NCI-H1105 treated with DMSO at 0.1 percent for 48 hours (cell line): ENCODE results near the gene MIPEP.
A peak's percentile ranks its signal among the peaks of the same experiment; 100 is the strongest.

Experiments
- DNase-seq: peaks from one replicate; lab custom pipeline; 2025; lab: John Stamatoyannopoulos, UW

MIPEP gene

DNA sequence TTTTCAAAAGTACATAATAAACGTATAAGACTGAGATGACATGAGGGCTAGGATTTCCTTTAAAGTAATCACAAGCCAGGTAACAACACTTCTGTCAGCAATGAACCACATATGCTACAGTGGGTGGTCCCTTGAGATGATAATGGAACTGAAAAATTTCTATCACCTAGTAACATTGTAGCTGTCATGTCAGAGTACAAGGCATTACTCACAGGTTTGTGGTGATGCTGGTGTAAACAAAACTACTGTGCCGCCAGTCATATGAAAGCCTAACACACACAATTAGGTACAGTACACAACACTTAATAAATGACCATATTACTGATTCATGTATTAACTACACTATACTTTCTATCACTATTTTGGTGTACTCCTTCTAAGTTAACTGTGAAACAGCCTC, 36.8 kb downstream of the MIPEP start:
- no peak for DNase-seq

DNA sequence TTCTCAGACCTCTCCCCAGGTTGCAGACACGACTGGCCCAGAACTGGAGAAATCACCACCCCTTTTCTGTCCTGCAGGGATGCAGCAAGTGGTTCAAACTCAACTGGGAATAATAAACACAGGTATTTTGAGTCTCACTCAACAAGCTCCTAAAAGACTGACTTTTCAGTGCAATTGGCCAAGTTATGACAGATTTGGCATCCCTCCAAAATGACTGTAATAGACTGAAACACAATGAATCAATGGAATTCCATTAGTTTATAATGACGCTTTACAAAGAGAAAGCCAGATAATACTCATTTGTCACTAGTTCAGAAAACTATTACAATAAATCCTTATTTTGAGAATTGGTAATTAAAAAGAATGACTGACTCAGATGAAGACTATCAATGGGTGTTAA, 38.1 kb downstream of the MIPEP start:
- DNase-seq, result no peak

DNA sequence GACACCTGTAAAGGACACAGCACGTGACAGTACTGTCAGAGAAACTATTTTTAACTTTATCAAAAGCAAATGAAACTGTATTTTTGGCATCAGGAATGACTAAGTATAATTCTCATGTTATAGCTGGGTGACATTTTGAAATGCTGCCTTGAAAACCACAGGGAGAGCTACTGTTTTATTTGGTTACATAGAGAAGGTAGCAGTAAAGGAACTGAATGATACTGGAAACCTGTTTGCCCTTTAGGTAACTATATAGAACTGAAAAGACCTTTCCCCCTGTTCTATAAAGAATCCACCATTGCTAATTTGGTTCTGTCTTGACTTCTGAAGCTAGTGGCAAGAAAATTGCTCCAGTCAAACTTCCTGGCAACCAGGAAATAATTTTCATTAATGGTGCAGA, 39.1 kb downstream of the MIPEP start:
- no peak for DNase-seq

DNA sequence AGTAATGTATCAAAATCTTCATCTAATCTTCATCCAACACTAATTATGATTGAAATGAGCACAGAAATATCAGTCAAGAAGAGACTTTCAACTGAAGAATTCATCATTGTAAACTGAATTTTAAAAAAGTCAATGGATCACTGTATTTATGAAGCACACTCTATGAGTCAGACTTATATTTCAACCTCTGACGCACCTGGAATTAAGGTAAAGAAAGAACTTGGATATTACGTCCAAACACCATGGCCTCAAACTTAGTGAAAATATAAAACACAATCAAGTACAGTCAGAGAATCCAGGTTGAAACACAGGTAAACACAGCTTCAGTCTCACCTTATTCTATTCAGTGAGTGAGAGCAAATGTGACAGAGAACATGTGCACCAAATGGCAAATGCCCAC, 39.5 kb downstream of the MIPEP start:
- DNase-seq, result no peak

DNA sequence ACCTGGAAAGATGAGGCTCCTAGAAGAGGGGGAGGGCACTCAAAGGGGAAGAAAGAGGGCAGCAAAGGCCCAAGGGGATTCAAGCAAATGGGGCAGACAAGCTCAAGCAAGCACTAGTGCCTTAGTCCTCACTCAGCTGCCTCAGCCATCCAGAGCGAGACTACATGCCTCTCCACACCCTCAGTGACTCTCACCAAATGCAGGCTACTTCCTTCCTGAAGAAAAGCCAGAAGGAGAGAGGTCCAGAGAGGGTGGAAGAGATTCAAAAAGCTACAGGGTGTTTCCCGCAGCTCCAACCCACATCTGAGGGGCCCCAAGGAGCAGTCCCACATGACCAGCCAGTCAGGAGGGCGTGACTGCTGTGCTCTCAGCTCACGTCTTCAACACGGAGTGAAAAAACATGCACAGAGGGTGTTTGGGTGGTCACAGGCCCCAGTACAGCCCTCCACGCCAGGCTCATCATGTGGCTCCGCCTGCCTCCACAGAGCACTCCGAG, 40.5 kb downstream of the MIPEP start:
- DNase-seq, result no peak

DNA sequence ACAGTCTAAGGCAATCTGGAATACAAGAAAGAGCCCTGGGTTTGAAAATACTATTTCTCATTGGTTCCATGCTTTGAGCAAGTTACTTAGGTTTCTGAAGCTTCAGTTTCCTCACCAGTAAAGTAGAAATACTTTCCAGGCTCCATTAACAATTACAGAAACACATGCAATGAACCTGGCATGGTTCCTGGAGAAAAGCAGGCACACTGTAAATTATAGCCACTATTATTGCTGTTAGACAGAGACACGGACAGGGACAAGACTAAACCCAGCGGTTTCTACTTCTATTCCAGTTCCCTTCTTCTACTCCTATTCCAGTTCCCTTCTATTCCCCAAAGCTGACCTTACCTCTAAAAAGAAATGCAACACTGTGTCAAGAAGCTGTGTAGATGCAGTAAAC, 41.2 kb downstream of the MIPEP start:
- DNase-seq, result peak; percentile 1

DNA sequence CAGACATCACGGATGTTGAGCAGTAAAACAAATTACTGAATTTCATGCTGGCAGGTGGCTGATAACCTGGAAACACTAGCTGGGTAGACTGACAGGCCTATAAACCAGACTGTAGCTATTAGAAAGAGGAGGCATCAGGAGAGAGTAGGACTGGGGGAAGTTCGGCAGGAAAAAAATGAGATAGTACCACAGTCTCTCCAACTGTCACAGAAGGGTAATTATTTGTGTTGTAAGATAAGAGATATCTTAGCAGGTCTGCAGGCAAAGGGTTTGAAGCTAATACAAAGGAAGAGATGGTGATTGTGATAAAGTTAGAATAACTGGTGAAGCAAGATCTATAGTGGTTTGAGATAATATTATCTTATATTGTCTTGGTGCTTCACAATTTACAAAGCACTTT, 41.7 kb downstream of the MIPEP start:
- no peak for DNase-seq

DNA sequence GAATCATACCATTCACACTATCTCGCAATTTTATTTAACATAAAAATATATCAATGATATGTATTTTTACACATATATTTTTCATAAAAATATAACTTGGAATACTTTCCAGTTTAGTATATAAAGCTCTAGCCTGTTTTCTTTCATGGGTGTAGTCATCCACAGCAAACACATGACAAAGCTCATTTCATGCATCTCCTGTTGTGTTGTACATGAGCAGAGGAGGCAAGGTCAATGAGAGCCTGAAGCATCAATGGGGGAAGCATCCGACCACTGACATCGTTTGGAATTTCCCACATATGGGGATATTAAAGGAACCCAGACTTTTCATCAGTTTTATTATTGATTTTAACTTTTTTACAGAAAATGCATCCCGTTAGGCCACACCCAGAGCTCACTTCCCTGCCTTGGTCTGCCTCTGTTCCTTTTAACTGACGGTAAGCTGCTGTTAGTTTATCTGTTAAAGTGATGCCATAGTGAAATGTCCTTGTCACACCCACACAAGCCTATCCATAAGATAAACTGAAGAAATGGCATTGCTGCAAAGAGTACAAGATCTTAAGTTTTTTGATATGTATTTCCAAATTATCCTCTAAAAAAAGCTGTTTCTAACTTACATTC, 44.0 kb downstream of the MIPEP start:
- DNase-seq, result no peak

DNA sequence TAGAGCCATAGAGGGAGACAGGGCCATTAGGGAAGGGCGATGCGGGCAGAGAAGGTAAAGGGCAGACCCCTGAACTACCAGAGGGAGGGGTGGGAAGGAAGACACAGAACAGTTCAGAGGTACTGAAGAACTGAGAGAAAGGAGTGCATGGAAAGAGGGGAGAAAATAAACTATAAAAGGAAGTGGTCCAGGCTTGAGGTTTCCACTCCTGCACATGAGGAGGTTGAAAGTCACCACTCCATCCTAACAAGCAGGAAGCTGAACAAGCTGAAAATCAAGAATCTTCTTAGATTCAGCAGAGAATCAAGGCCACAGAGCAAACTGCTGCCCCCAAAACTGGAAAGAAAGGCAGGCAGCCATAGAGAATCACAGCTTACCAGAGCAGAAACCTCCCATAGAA, 45.1 kb downstream of the MIPEP start:
- no peak for DNase-seq

DNA sequence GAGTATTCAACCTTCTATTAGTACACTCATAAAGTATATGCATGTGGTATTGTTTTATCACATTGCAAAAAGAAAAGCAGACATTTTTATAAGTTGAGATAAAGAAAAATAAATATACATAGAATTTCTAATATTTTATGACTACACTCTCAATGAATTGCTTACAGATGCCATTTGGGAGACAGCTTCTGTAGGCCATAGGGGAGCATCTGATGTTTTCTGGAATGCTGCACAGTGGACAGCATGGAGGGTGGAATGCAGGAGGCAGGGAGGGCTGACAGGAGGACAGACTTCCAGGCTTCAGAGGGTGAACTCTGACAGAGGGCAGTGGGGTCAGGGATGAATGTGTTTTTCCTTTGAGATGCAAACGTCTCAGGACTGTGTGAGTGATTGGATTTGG, 45.8 kb downstream of the MIPEP start:
- DNase-seq, result no peak

DNA sequence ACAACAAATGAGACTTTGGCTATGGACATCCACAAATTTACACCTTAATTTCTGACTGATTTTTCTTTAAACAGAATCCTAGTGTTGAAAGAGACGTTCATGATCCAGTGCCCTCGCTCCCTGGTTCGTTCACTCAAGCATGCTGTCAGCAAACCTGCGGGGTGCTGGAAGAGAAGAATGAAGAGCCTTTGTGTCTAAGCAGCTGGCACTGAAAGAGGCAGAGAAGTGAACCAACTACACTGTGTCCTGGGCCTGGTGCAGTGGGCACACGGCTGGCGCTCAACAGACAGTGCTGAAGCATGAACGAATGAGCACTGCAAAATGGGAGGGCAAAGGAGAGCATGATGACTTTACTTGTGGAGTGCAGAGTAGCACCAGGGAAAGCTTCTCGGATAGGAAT, 46.8 kb downstream of the MIPEP start:
- no peak for DNase-seq

DNA sequence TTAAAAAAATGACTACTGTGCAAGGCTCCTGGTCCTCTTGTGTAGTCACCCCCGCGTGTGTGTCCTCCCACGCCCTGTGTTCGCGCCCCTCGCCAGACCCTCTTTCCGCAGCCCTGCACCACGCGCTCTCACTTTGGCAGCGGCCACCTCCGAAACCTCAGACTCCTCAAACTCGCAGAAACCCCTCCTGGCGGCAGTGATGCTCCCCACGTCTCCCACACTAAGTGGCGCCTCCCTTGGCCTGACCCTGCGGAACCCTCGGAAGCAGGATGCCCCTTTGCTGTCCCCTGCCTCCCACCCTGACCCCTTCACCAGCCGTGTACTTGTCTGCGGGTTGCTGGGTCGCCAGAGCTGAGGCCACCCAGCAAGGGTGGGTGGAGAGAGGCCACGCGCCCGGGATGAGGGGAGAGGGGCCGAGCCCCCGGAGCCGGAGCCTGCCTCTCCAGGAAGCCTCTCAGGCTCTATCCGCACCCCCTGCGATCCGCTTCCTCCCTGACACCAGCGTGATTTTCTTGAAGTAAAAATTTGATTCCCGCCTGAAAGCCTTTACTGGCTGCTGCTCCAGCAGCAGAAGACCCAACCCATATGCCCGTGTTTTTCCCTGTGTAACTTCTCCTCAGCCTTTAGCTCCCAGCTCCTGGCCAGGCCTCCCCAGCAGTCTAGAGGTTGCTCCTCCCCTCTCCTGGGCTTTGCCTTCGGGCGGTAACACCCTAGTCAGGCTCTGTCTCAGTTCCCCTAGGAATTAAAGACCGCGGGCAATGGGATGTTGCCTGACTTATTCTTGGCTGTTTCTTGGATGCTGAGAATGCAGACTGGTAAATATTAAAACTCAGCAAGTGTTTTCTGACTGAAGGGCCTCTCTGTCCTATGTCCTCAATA, 55.2 kb downstream of the MIPEP start:
- no peak for DNase-seq

DNA sequence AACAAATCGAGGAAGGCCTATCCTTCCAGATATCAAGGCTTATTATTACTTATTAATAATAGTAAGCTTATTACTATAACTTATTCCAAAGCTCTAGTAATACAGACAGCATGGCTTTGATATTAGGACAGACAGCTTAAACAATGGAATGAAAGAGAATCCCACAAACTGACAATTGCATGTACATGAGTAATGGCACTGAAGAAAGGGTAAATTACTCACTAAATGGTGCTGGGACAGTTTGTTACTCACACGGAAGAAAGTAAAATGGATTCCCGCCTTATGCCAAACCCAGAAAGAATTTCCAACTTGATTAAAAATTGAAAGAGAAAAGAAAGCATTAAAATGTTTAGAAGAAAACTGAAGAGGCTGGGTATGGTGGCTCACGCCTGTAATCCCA, 60.3 kb downstream of the MIPEP start:
- no peak for DNase-seq

DNA sequence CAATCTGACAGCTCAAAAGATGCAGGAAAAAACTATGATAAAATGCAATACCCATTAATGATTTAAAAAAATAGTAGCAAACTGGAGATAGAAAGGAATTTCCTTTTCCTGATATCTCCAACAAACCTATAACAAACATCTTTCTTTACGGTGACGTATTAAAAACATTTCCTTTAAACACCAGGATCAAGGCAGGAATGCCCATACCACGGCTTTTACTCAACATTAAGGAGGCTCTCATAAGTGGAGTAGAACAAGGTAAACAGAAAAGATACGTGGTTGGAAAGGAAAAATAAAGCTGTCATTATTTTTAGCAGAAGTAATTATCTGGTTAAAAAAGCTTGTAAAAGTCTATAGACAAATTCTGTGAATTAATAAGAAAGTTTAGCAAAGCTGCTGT, 61.1 kb downstream of the MIPEP start:
- DNase-seq, result no peak

DNA sequence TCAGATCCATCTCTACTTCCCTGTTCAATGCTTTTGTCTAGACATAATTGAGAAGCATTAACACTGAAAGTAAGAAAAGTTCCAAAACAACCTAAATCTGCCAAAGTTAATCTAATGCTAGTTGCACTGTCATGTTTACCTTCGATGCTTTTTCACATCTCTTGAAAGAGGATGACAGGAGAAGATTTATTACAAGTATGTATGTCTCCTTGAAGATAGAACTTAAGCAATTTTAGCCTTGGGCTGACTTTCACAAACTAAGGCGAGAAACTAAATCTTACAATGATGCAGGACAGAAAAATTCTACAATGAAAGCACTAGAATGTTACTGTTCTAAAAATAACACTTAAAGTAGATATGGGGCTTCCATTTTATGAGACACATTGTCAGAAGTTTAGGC, 64.0 kb downstream of the MIPEP start:
- no peak for DNase-seq

DNA sequence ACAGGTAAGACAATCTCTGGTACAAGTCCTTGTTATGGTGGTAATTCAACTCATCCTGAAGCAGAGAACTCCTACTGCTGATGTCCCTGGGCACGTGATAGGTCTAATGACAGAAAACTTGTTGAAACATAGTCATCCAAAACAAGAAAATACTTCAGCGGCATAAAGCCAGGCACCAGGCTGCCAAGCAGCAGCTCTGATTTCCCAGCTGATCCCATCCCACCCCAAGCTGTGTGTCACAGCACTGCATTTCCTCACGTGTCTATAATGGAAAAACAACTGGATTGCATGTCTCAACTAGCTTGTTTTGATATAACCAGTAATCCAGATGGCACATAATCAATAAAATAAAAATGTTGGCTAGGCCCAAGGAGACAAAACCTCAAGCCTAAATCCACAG, 64.8 kb downstream of the MIPEP start:
- no peak for DNase-seq

DNA sequence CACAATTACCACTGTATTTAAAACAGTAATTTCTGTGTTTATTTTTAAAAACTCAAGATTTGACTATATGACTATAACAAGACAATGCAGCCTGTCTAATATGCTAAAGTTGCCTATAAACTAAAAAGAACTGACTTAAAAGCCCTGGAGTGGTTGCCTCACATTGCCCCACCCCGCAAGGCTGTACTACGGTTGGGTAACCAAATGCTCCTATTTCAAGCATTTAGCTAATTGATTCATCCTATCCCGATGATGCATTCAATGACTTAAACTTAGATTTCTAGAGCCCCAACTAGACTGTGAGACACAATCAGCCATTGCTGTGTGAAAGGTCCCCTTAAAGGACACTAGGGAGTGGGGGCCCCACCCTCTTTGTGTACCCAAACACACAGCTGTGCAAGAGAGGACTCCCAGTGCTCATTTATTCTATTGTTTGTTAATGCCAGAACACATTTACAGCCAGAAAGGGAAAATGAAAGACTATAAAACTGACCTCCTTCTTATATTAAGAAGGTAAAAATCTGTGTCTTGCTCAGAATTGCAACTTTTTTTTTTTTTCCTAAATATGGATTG, 66.9 kb downstream of the MIPEP start:
- DNase-seq, result no peak

DNA sequence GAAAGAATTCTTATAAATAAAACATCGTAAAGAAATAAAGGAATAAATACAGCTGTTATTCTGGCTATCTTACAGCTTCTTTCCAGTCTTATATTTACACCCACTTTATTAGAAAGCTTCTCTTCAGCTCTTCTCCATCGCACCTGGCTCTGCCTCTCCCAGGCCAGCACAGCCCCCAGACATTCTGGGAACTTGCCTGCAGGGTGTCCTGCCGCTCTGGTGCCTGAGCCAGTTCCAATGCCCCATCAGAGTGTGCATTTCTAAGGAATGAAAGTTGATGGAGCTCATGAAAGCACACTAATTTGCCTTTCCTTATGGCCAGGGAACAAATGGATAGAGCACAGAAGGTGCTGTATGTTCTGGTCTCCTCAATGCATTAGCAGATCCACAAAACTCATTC, 68.7 kb downstream of the MIPEP start:
- DNase-seq, result no peak

DNA sequence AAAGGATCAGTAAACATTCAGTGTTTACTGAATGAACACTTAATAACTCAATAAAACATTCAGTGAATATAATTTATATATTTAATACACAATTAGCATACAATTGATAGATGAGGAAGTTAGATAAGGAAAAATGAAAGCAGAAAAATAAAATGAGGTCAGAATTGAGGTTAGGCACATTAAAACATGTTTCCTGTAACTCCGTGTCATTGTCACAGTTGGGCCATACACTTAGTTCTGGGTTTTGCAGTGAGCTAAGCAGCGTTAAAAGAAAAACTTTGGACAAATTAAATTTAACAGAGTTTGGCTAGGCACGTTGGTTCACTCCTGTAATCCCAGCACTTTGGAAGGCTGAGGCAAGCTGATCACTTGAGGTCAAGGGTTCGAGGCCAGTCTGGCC, 71.4 kb downstream of the MIPEP start:
- no peak for DNase-seq

DNA sequence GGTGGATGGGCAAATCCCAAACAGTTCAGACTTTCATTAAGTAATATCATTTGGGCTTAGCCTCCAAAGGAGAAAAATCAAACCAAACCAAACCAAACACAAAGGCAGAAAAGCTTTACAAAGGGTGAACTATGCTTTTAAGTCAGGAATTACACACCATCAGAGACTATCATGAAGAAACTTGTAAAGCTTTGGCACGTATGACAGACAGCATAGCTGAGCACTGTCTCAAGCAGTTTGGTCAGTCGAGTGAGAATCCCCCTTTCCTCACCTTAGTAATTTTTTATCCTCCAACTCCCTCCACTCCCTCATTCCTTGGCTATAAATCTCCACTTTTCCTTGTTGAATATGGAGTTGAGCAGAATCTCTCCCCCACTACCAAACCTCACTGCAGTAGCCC, 72.1 kb downstream of the MIPEP start:
- DNase-seq, result no peak

DNA sequence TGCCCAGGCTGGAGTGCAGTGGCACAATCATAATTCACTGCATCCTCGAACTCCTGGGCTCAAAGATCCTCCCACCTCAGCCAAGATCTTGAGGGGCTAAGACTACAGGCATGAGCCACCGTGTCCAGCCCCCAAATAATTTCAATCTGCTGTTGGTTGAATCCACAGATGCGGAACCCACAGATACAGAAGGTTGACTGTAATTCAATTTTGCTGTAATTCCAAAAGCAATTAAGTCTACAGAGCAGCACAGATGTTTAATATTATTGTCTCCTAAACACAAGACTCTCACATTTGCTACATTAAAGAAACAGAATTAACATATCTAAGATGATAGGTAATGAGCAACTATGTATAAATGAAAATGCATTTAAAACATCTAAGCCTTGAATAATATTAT, 75.6 kb downstream of the MIPEP start:
- no peak for DNase-seq

DNA sequence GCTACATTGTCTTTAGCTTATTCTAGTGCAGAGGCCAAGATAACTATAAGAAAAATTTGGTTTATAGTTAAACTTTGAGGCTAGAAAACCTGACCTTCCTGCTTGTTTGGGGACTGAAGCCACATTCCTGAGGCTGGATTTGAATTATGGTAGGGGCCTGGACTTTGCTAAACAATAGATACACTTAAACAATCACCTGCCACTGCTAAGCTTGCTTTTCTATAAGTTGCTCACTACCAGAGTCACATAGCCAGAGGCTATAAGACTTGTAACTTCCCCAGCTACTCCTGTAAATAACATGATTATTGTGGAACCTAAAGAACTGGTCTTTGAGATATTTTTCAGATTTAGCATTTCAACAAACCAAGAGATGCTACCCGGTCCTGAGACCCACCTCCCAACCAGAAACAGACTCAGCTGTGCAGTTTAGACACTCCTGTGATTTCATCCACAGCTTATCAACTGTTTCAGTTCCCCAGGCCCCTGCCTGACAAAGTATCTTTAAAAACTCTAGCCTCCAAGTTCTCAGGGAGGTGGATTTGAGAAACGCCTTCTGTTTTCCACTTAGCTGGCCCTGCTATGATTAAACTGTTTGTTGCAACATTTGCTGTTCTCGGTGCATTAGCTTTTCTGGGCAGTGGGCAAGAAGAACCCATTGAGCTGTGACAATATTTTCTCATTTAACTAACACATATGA, 77.7 kb downstream of the MIPEP start:
- DNase-seq, result no peak
